HCT116 (cell line): Measurements from ENCODE around the gene MED26. TPM values are rescaled to one million over a fixed set of nuclear protein-coding genes. Genes with fewer than 3 reads are reported as not detected.

Experiments used
- ATAC-seq: fragments of 200-7000 bp; cut with Tn5 transposase; 2 replicates; pipeline ENCODE4 v1.9.1; 2020; ENCODE audit warnings: mild to moderate bottlenecking, moderate library complexity
- BruUV-seq: library from RNA; stranded (reverse); fragments of 400-500 nt; replicated peaks from 2 replicates; lab custom pipeline; 2021; lab: Mats Ljungman, UMichigan
- CTCF ChIA-PET: fragments of 300-600 bp; sonication (Branson Sonifier 250); formaldehyde crosslinking; loops from one replicate; lab custom pipeline; 2021; ENCODE audit warnings: antibody characterized with exemption; lab: Charles Lee
- POLR2A ChIA-PET: fragments of 300-600, 350-600 bp; sonication (Branson Sonifier 250); formaldehyde crosslinking; loops from one replicate; lab custom pipeline; 2021; ENCODE audit warnings: antibody characterized with exemption; lab: Charles Lee
- RAD21 ChIA-PET, 2 experiments: fragments of 300-600 bp; sonication (Branson Sonifier 250); formaldehyde crosslinking; loops; one replicate each; lab custom pipeline; 2023; ENCODE audit warnings: low total read pairs in 2 of 2; ENCODE audit not compliant: uncharacterized antibody in 2 of 2, unreplicated experiment in 2 of 2, low non-redundant PET in 1 of 2; lab: Charles Lee
- DNase-seq: peaks from one replicate; pipeline ENCODE4 v3.0.0-alpha.2; 2010; ENCODE audit warnings: low read depth, low spot score
- H2AFZ ChIP-seq: fragments of 200-600 bp; shearing (Covaris generic), sonication (generic); 2 replicates; pipeline ENCODE4 v1.6.1; 2017; ENCODE audit warnings: low read depth, mixed run types, mixed read lengths, antibody characterized with exemption, low read length; ENCODE audit not compliant: poor library complexity, severe bottlenecking
- H3K27ac ChIP-seq: 2 replicates; pipeline ENCODE4 v1.5.1; 2012; ENCODE audit warnings: low read depth, low read length
- H3K27me3 ChIP-seq: fragments of 200-600 bp; sonication (generic); 2 replicates; pipeline ENCODE4 v1.6.1; 2016; ENCODE audit warnings: mixed run types, low read length, mixed read lengths; ENCODE audit not compliant: insufficient read depth
- H3K36me3 ChIP-seq, 2 experiments: fragments of 200-500 bp in 1 of 2; fragments of 200-600 bp in 1 of 2; sonication (Bioruptor generic) in 1 of 2; sonication (generic) in 1 of 2; 2 replicates each; pipeline versions ENCODE4 v1.5.1 to v1.6.1; 2014 to 2016; ENCODE audit warnings: low read length in 2 of 2, inconsistent platforms in 1 of 2, mixed read lengths in 1 of 2, mixed run types in 1 of 2; ENCODE audit not compliant: insufficient read depth in 2 of 2, control insufficient read depth in 1 of 2
- H3K4me1 ChIP-seq, 2 experiments: fragments of 200-600 bp in 1 of 2; sonication (generic) in 1 of 2; 2 replicates each; pipeline versions ENCODE4 v1.5.1 to v1.6.1; 2012 to 2017; ENCODE audit warnings: low read length in 2 of 2, inconsistent platforms in 1 of 2, mild to moderate bottlenecking in 1 of 2, mixed read lengths in 1 of 2, mixed run types in 1 of 2, moderate library complexity in 1 of 2; ENCODE audit not compliant: insufficient read depth in 2 of 2, control insufficient read depth in 1 of 2
- H3K4me2 ChIP-seq: fragments of 200-600 bp; sonication (generic); 2 replicates; pipeline ENCODE4 v1.6.1; 2017; ENCODE audit warnings: mixed run types, low read length, mixed read lengths
- H3K4me3 ChIP-seq, 2 experiments: fragments of 200-600 bp in 1 of 2; sonication (generic) in 1 of 2; replicated peaks in 1 of 2; 2 replicates each; pipeline ENCODE4 v1.5.1; 2011 to 2016; ENCODE audit warnings: low read length in 2 of 2, control low read depth in 1 of 2, low read depth in 1 of 2, mild to moderate bottlenecking in 1 of 2, mixed read lengths in 1 of 2, mixed run types in 1 of 2
- H3K79me2 ChIP-seq: fragments of 200-600 bp; sonication (generic); 2 replicates; pipeline ENCODE4 v1.6.1; 2017; ENCODE audit warnings: mild to moderate bottlenecking, mixed run types, low read length, moderate library complexity, mixed read lengths; ENCODE audit not compliant: insufficient read depth
- H3K9ac ChIP-seq: fragments of 200-600 bp; sonication (generic); 2 replicates; pipeline ENCODE4 v1.6.1; 2016; ENCODE audit warnings: low read length, mixed read lengths
- H3K9me2 ChIP-seq: fragments of 200-600 bp; sonication (generic), shearing (Covaris generic); 2 replicates; pipeline ENCODE4 v1.6.1; 2017; ENCODE audit warnings: mixed run types, mild to moderate bottlenecking, moderate library complexity; ENCODE audit not compliant: insufficient read depth
- H3K9me3 ChIP-seq, 2 experiments: fragments of 200-500 bp in 1 of 2; fragments of 200-600 bp in 1 of 2; sonication (Bioruptor generic) in 1 of 2; sonication (generic) in 1 of 2; 2 replicates each; pipeline ENCODE4 v1.6.1; 2014 to 2017; ENCODE audit warnings: low read length in 2 of 2, mixed read lengths in 2 of 2, inconsistent platforms in 1 of 2, low read depth in 1 of 2, mild to moderate bottlenecking in 1 of 2, mixed run types in 1 of 2, moderate library complexity in 1 of 2; ENCODE audit not compliant: control insufficient read depth in 1 of 2, insufficient read depth in 1 of 2
- H4K20me1 ChIP-seq: fragments of 200-600 bp; sonication (generic), shearing (Covaris generic); 2 replicates; pipeline ENCODE4 v1.6.1; 2017; ENCODE audit warnings: mixed run types, mild to moderate bottlenecking, moderate library complexity; ENCODE audit not compliant: insufficient read depth
- ATF3 ChIP-seq: IDR thresholded peaks from 2 replicates; pipeline ENCODE4 v1.6.1; 2012
- CBX3 ChIP-seq: IDR thresholded peaks from 2 replicates; pipeline ENCODE4 v1.6.1; 2012; ENCODE audit warnings: low read depth
- CEBPB ChIP-seq: IDR thresholded peaks from 2 replicates; pipeline ENCODE4 v1.6.1; 2012; ENCODE audit warnings: low read depth
- FOSL1 ChIP-seq: IDR thresholded peaks from 2 replicates; pipeline ENCODE4 v1.6.1; 2012; ENCODE audit warnings: low read depth
- POLR2AphosphoS5 ChIP-seq: IDR thresholded peaks from 2 replicates; pipeline ENCODE4 v1.6.1; 2011; ENCODE audit warnings: mild to moderate bottlenecking, low read depth, low read length, moderate library complexity
- SIN3A ChIP-seq: IDR thresholded peaks from 2 replicates; pipeline ENCODE4 v1.6.1; 2012; ENCODE audit warnings: low read depth
- TCF7L2 ChIP-seq: IDR thresholded peaks from 2 replicates; pipeline ENCODE4 v1.7.0; 2011; ENCODE audit warnings: borderline replicate concordance, inconsistent platforms; ENCODE audit not compliant: insufficient read depth, insufficient read length; ENCODE audit errors: extremely low read depth
- ZBTB33 ChIP-seq: IDR thresholded peaks from 2 replicates; pipeline ENCODE4 v1.6.1; 2011; ENCODE audit warnings: mild to moderate bottlenecking, low read length, moderate library complexity; ENCODE audit not compliant: insufficient replicate concordance; ENCODE audit errors: extremely low read depth
- ZFX ChIP-seq: fragments of 450-650 bp; IDR thresholded peaks from 2 replicates; pipeline ENCODE4 v1.6.1; 2017
- ZNF274 ChIP-seq: fragments of 200-500 bp; sonication (Bioruptor generic); IDR thresholded peaks from 2 replicates; pipeline ENCODE4 v1.6.1; 2014; ENCODE audit warnings: mild to moderate bottlenecking, low read depth, low read length, inconsistent platforms
- intact Hi-C: fragments of 100-400 bp; cut with micrococcal nuclease; formaldehyde crosslinking; loops from 2 replicates; pipeline ENCODE4 v1.10.0; 2022
- total RNA-seq: library from RNA; stranded (reverse); gene quantifications from one replicate; pipeline ENCODE4 v1.2.1, GENCODE V29; 2021; ENCODE audit not compliant: unreplicated experiment
- TF ChIP-seq, protein P1 (sequence below): IDR thresholded peaks from 2 replicates; pipeline ENCODE4 v1.6.1; 2012; ENCODE audit warnings: low read depth
- TF ChIP-seq, protein P2 (sequence below): IDR thresholded peaks from 2 replicates; pipeline ENCODE4 v1.6.1; 2012

MED26 gene
- total RNA-seq, 1 experiment from 2014 or later = 13.3 TPM

DNA sequence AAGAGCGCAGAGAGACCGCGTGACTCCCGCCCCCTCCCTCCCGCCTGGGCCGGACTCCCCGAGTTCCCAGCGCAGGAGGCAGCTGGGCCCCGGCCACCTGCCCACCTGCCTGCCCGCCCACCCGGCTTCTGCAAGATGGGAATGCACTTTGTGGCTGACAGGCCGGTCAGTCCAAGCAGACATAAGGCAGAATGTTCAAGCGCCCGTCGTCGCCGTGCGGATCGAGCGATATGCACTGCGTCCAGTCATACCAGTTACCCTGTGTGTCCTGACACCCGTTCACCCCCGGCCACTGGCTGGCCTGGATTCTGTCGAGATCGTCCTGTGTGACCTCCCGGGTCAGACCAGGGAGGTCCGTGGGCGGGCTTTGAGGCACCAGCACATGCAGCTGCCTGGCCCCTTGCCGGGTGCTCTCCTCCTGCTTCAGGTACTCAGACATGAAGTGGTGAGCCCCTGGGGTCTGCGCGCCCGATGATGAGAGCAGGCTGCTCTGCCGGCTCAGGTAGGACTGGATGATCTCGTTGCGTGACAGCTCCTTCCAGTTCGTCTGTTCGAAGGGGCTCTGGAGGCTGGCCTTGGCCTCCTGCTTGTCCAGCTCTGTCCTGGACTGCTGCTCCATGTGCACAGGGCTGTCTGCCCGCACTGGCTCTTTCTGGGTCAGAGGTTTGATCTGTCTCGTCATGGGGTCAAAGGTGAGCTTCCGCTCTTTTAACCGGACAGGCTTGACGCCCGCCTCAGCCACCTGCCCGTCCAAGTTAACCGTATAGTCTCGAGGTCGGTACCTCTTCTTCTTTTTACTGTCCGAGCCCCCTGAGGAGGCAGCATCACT, 51.9 kb downstream of the MED26 start (continued):
- no peak for TF ChIP-seq ZNF274
- TF ChIP-seq SIN3A = no peak
- TF ChIP-seq ATF3 = no peak
- no peak for TF ChIP-seq CBX3
- TF ChIP-seq ZFX = no peak
- TF ChIP-seq, protein P1, sequence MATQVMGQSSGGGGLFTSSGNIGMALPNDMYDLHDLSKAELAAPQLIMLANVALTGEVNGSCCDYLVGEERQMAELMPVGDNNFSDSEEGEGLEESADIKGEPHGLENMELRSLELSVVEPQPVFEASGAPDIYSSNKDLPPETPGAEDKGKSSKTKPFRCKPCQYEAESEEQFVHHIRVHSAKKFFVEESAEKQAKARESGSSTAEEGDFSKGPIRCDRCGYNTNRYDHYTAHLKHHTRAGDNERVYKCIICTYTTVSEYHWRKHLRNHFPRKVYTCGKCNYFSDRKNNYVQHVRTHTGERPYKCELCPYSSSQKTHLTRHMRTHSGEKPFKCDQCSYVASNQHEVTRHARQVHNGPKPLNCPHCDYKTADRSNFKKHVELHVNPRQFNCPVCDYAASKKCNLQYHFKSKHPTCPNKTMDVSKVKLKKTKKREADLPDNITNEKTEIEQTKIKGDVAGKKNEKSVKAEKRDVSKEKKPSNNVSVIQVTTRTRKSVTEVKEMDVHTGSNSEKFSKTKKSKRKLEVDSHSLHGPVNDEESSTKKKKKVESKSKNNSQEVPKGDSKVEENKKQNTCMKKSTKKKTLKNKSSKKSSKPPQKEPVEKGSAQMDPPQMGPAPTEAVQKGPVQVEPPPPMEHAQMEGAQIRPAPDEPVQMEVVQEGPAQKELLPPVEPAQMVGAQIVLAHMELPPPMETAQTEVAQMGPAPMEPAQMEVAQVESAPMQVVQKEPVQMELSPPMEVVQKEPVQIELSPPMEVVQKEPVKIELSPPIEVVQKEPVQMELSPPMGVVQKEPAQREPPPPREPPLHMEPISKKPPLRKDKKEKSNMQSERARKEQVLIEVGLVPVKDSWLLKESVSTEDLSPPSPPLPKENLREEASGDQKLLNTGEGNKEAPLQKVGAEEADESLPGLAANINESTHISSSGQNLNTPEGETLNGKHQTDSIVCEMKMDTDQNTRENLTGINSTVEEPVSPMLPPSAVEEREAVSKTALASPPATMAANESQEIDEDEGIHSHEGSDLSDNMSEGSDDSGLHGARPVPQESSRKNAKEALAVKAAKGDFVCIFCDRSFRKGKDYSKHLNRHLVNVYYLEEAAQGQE = no peak
- TF ChIP-seq CEBPB = no peak

GRCh38 chr19:16575282-16575681, 52.7 kb downstream of the MED26 start:
- H3K4me3 ChIP-seq = no peak overlapping the region
- peaks cover 87% of the 10 kb centered on the region for H3K79me2 ChIP-seq
- ChIA-PET CTCF (no interaction called here), POLR2A (no interaction called here), RAD21 (no interaction called here)
- H3K9ac ChIP-seq = no peak overlapping the region
- peaks cover 18 to 24% of the 10 kb centered on the region in 2 experiments; a peak in 3 of 4 replicates for H3K36me3 ChIP-seq
- no peak for TF ChIP-seq CBX3
- no peak for TF ChIP-seq FOSL1
- TF ChIP-seq, protein P2, sequence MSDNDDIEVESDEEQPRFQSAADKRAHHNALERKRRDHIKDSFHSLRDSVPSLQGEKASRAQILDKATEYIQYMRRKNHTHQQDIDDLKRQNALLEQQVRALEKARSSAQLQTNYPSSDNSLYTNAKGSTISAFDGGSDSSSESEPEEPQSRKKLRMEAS = no peak
- TF ChIP-seq ATF3 = no peak
- no peak for TF ChIP-seq CEBPB
- TF ChIP-seq TCF7L2 = no peak
- TF ChIP-seq ZNF274 = no peak
- no peak for TF ChIP-seq SIN3A
- TF ChIP-seq POLR2AphosphoS5 = no peak
- TF ChIP-seq ZBTB33 = no peak
- H3K9me2 ChIP-seq = no peaks in the 10 kb centered on the region
- no peaks in the 10 kb centered on the region for H3K9me3 ChIP-seq
- H2AFZ ChIP-seq = no peak overlapping the region
- no peaks in the 10 kb centered on the region for H3K27me3 ChIP-seq
- ATAC-seq (no peak), DNase-seq (no peak)
- intact Hi-C loops = no loop called here
- H3K27ac ChIP-seq = no peak overlapping the region
- peaks cover 7 to 24% of the 10 kb centered on the region in 2 experiments for H3K4me1 ChIP-seq
- no TSS peak for BruUV-seq
- no peaks in the 10 kb centered on the region for H4K20me1 ChIP-seq
- H3K4me2 ChIP-seq = no peak overlapping the region
